NCI-H2171 (cell line): ENCODE measurements around the gene NAPB.
A peak's percentile ranks its signal among the peaks of the same experiment; 100 is the strongest.

Experiments
- DNase-seq: peaks from one replicate; lab custom pipeline; 2025; lab: John Stamatoyannopoulos, UW

Gene NAPB

GRCh38 chr20:23437126-23437899 lies 16.0 kb upstream of the NAPB start:
- DNase-seq = no peak

- no peak for DNase-seq
These were observed 15.4 kb upstream of the NAPB start for GRCh38 chr20:23436681-23437080.

- peak; percentile 50 for DNase-seq
These were observed 14.6 kb upstream of the NAPB start for GRCh38 chr20:23435626-23436539.

- no peak for DNase-seq
These were observed 13.4 kb upstream of the NAPB start for GRCh38 chr20:23434521-23435313.

GRCh38 chr20:23433628-23434027 lies 12.3 kb upstream of the NAPB start:
- no peak for DNase-seq

GRCh38 chr20:23425129-23425528 lies 3.8 kb upstream of the NAPB start:
- no peak for DNase-seq

GRCh38 chr20:23419995-23420901 lies 1.0 kb downstream of the NAPB start:
- peak; percentile 10 for DNase-seq

GRCh38 chr20:23419657-23419994 lies 1.7 kb downstream of the NAPB start:
- no peak for DNase-seq

DNA sequence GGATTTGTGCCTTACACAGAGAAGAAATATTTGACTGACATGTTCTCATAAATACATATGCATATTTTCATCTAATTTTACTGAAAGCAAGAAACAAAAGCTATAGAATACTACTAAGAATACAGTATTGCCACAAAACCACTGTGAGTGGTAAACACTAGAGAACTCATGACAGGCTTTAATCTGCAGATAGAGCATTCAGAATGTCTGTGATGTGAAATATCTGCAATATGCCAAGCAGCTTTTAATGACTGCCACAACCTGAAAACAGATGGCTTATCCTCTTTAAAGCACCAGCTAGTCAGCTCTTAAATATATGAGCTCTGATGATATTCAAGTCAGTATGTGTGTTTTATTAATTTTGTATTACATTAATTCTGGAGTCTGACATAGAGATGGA lies 3.4 kb downstream of the NAPB start:
- DNase-seq = no peak

DNA sequence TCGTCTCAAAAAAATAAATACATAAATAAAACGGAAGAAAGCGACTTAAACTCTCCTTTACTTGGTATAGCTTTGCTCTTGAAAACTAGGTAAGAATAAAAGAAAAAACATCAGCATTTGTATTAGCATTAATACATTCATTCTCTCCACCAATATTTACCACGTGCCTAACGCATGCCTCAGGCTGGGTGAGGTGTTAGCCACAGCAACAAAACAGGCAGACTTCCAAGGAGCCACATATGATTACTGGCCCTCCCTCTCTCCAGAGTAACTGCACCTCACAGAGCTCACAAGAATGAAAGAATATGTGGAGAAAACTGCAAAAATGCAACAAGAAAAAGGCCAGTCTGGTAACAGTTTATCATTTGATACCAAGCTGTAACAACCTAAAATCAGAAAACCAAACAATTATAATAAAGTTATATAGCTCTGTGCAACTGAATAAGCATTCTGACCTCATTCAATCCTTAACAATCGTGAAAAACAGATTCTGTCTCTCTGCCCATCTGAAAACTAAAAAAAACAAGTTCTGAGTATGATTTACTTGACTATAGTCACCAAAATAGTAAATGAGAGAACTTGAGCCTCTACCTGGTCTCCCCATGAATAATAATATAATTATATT lies 5.2 kb downstream of the NAPB start:
- no peak for DNase-seq

- DNase-seq = no peak
These were observed 5.7 kb downstream of the NAPB start for GRCh38 chr20:23415555-23415954.

DNA sequence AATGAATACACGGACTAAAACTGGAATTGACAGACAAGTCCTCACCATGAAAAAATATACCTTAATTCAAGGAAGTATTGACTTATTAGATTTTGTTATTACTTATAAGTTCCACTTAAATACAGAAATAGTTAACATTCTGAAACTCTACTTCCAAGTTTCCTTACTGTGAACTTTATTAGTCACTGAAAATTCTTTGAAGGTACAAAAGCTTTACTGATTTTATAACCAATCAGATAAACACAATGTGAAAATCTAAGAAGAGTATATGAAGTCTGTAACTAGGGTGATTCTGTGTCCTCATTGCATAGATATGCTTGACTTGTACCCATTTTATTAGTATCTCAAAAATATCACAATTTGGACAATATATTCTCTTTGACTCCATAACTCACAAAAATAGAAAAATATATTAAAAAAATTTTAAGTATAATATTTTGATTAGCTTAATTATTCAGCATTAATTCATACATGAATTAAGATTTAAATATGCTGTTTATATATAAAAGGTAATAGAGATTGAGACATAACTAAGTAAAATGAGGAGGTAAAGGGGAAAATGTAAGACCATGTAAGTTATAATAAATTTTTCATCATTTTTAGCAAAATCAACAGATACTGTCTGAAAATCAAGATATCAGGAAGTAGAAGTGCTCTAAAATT lies 6.6 kb downstream of the NAPB start:
- no peak for DNase-seq

DNA sequence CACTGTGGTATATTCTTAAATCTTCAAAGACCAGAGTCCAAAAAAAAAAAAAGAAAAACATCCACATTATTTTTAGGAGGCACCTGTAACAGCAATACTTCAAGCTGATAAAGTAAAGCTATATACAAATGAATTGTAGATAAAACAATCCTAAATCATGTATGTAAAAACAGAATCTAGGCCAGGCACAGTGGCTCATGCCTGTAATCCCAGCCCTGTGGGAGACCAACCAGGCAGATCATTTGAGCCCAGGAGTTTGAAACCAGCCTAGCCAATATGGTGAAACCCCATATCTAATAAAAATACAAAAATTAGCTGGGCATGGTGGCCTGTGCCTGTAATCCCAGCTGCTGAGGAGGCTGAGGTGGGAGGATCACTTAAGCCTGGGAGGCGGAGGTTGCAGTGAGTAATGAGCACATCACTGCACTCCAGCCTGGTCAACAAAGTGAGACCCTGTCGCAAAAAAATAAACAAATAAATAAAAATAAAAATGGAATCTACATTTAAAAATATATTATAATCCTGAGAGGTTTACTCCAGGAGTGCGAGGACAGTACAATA lies 7.3 kb downstream of the NAPB start:
- DNase-seq = no peak

DNA sequence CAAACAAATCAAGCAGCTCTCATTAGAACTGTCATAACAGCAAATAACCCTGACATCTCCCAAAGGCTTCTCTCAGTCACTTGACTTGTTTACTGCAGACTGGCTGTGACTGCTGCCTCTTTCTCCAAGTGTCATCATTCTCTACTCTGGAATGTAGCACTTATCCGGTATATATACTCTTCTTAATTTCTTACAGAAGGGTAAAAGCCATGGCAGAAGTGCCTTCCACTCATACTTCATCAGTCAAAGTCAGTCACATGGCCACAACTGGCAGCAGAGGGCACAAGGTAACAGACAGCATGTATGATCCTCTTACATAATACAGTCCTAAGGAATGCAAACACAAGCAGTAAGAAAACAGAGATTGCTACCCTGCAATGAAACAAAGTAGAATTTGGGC lies 9.3 kb downstream of the NAPB start:
- DNase-seq = no peak

- DNase-seq = no peak
These were observed 10.2 kb downstream of the NAPB start for GRCh38 chr20:23410916-23411695.

- no peak for DNase-seq
These were observed 11.5 kb downstream of the NAPB start for GRCh38 chr20:23409800-23410199.

- no peak for DNase-seq
These were observed 12.3 kb downstream of the NAPB start for GRCh38 chr20:23408957-23409356.

- no peak for DNase-seq
These were observed 13.4 kb downstream of the NAPB start for GRCh38 chr20:23407781-23408464.

GRCh38 chr20:23406880-23407279 lies 14.4 kb downstream of the NAPB start:
- no peak for DNase-seq
